CD14-positive monocyte (primary cell): ENCODE data around the gene ESYT1. TPM values are rescaled to one million over a fixed set of nuclear protein-coding genes. Genes with fewer than 3 reads are reported as not detected.

ENCODE experiments used
- DNase-seq, 3 donors: peaks; one replicate each; pipeline ENCODE4 v3.0.0-alpha.2; 2011 to 2022
- H2AFZ ChIP-seq: 2 replicates; pipeline ENCODE4 v1.6.0; 2012; ENCODE audit warnings: mild to moderate bottlenecking, low read depth, low read length, inconsistent platforms; ENCODE audit not compliant: insufficient read depth, poor library complexity, severe bottlenecking
- H3K27ac ChIP-seq, 2 donors: 1 replicate in 1 of 2; 2 replicates in 1 of 2; pipeline ENCODE4 v1.5.1; 2012 to 2013; ENCODE audit warnings: low read length in 2 of 2, control low read depth in 1 of 2, inconsistent platforms in 1 of 2, low read depth in 1 of 2, mild to moderate bottlenecking in 1 of 2
- H3K27me3 ChIP-seq, 2 donors: one replicate each; pipeline versions ENCODE4 v1.6.0 to v1.6.1; 2011 to 2013; ENCODE audit warnings: low read length in 2 of 2; ENCODE audit not compliant: control insufficient read depth in 2 of 2, insufficient read depth in 2 of 2
- H3K36me3 ChIP-seq, 2 donors: replicated peaks in 1 of 2; 1 replicate in 1 of 2; 2 replicates in 1 of 2; pipeline versions ENCODE4 v1.5.1 to v1.6.1; 2012 to 2013; ENCODE audit warnings: low read length in 2 of 2, control low read depth in 1 of 2, inconsistent platforms in 1 of 2, mild to moderate bottlenecking in 1 of 2; ENCODE audit not compliant: insufficient read depth in 2 of 2, control insufficient read depth in 1 of 2
- H3K4me1 ChIP-seq, 2 donors: 1 replicate in 1 of 2; 2 replicates in 1 of 2; pipeline versions ENCODE4 v1.5.1 to v1.6.1; 2012 to 2013; ENCODE audit warnings: low read length in 2 of 2, control low read depth in 1 of 2, inconsistent platforms in 1 of 2, mild to moderate bottlenecking in 1 of 2, moderate library complexity in 1 of 2; ENCODE audit not compliant: insufficient read depth in 2 of 2, control insufficient read depth in 1 of 2
- H3K4me2 ChIP-seq: replicated peaks from 2 replicates; pipeline ENCODE3; 2012; ENCODE audit warnings: low read length, moderate library complexity, mild to moderate bottlenecking; ENCODE audit not compliant: poor library complexity, severe bottlenecking; ENCODE audit errors: extremely low read depth
- H3K4me3 ChIP-seq, 3 experiments: fragments of 200-600 bp in 1 of 3; sonication (generic) in 1 of 3; replicated peaks in 1 of 3; 1 replicate in 2 of 3; 2 replicates in 1 of 3; pipeline ENCODE4 v1.5.1; 2011 to 2013; ENCODE audit warnings: low read length in 3 of 3, mild to moderate bottlenecking in 3 of 3, control low read depth in 2 of 3, low read depth in 2 of 3, inconsistent platforms in 1 of 3, moderate library complexity in 1 of 3
- H3K79me2 ChIP-seq: 2 replicates; pipeline ENCODE4 v1.6.0; 2012; ENCODE audit warnings: mild to moderate bottlenecking, control low read depth, inconsistent platforms, low read length, moderate library complexity; ENCODE audit not compliant: insufficient read depth
- H3K9ac ChIP-seq: 2 replicates; pipeline ENCODE4 v1.6.0; 2017; ENCODE audit warnings: low read length, mild to moderate bottlenecking; ENCODE audit not compliant: insufficient read depth, poor library complexity, severe bottlenecking
- H3K9me3 ChIP-seq, 2 donors: replicated peaks in 1 of 2; 1 replicate in 1 of 2; 2 replicates in 1 of 2; pipeline versions ENCODE4 v1.5.1 to v1.6.1; 2012 to 2013; ENCODE audit warnings: low read length in 2 of 2, control low read depth in 1 of 2; ENCODE audit not compliant: control insufficient read depth in 1 of 2, insufficient read depth in 1 of 2
- H4K20me1 ChIP-seq: 2 replicates; pipeline ENCODE4 v1.6.0; 2012; ENCODE audit warnings: mild to moderate bottlenecking, low read length, control low read depth, moderate library complexity; ENCODE audit not compliant: insufficient read depth
- H3K27ac Mint-ChIP-seq, 7 donors: one replicate each; pipeline ENCODE4 v1.8.0; 2020; ENCODE audit warnings: mild to moderate bottlenecking in 7 of 7, mixed read lengths in 7 of 7, moderate library complexity in 6 of 7, inconsistent platforms in 2 of 7
- H3K27me3 Mint-ChIP-seq, 3 donors: one replicate each; pipeline ENCODE4 v1.8.0; 2021 to 2022; ENCODE audit warnings: low read depth in 3 of 3, mild to moderate bottlenecking in 3 of 3, mixed read lengths in 3 of 3, moderate library complexity in 3 of 3, inconsistent platforms in 1 of 3
- H3K36me3 Mint-ChIP-seq, 2 donors: one replicate each; pipeline ENCODE4 v1.8.0; 2020; ENCODE audit warnings: mixed read lengths in 2 of 2, inconsistent platforms in 1 of 2, mild to moderate bottlenecking in 1 of 2
- H3K4me1 Mint-ChIP-seq: one replicate; pipeline ENCODE4 v1.8.0; 2020; ENCODE audit warnings: mild to moderate bottlenecking, mixed read lengths
- H3K4me3 Mint-ChIP-seq, 2 donors: one replicate each; pipeline ENCODE4 v1.8.0; 2020; ENCODE audit warnings: mild to moderate bottlenecking in 2 of 2, mixed read lengths in 2 of 2, moderate library complexity in 1 of 2
- H3K9me3 Mint-ChIP-seq, 7 donors: one replicate each; pipeline ENCODE4 v1.8.0; 2020 to 2022; ENCODE audit warnings: mixed read lengths in 7 of 7, mild to moderate bottlenecking in 6 of 7, moderate library complexity in 6 of 7, inconsistent platforms in 2 of 7
- WGBS: methylation state at CpG from one replicate; pipeline ENCODE4 v1.1.5; 2013; ENCODE audit warnings: missing lambda C conversion rate; ENCODE audit not compliant: insufficient coverage; 5-methylcytosine and 5-hydroxymethylcytosine counted together
- intact Hi-C, 2 donors: fragments of 100-400 bp; cut with micrococcal nuclease; formaldehyde crosslinking; loops; one replicate each; pipeline versions ENCODE4 v1.15.0 to v1.15.1; 2023
- polyA plus RNA-seq, 3 donors: library from polyadenylated mRNA; depleted of rRNA in 1 of 3; unstranded in 2 of 3; stranded (reverse) in 1 of 3; fragments of 300-500 nt in 2 of 3; fragments of >200 nt in 1 of 3; fragmentation: Illumina TruSeq in 2 of 3; gene quantifications; 1 replicate in 2 of 3; 2 replicates in 1 of 3; pipeline ENCODE4 v1.2.3, GENCODE V29; 2012 to 2021
- TF ChIP-seq, protein P1 (sequence below): fragments of 200-600 bp; IDR thresholded peaks from one replicate; pipeline ENCODE4 v1.8.0; 2022; ENCODE audit warnings: antibody characterized with exemption, mild to moderate bottlenecking

Gene ESYT1
- polyA plus RNA-seq, 3 donors: 74.2 to 81.1 (median 74.6) TPM

- peaks cover 0 to 1% (median 0%) of the 10 kb centered on the region in 7 donors for H3K9me3 Mint-ChIP-seq
- H3K4me1 Mint-ChIP-seq: peaks cover 23% of the 10 kb centered on the region
- WGBS: 7% methylated on average over 8 of the region's 8 CpGs
- Histone ChIP-seq H3K27ac (peak overlapping the region; percentile 43 to 77), H3K79me2 (peaks cover 35% of the 10 kb centered on the region), H3K9ac (peak overlapping the region; percentile 79), H3K27me3 (no peaks in the 10 kb centered on the region), H3K36me3 (peaks cover 19 to 24% of the 10 kb centered on the region in 2 donors), H4K20me1 (peaks cover 8% of the 10 kb centered on the region), H3K9me3 (no peaks in the 10 kb centered on the region), H3K4me2 (peak overlapping the region; percentile 81), H3K4me3 (peak overlapping the region; percentile 69 to 85 (median 83)), H3K4me1 (peaks cover 19 to 23% of the 10 kb centered on the region in 2 donors), H2AFZ (peak overlapping the region; percentile 84)
- H3K27me3 Mint-ChIP-seq: peaks cover 0 to 7% (median 4%) of the 10 kb centered on the region in 3 donors
- intact Hi-C loops: loop anchor here in 1 of 2 donors (5.0 to 10.0 kb wide), 2 partner anchors 61 to 109 kb away; partner anchors contain the start of genes RPS26 and SUOX
- peak overlapping the region; percentile 78 to 96 (median 93) for H3K27ac Mint-ChIP-seq
- peak overlapping the region; percentile 99 for H3K4me3 Mint-ChIP-seq
- no peak for DNase-seq
- TF ChIP-seq, protein P1, sequence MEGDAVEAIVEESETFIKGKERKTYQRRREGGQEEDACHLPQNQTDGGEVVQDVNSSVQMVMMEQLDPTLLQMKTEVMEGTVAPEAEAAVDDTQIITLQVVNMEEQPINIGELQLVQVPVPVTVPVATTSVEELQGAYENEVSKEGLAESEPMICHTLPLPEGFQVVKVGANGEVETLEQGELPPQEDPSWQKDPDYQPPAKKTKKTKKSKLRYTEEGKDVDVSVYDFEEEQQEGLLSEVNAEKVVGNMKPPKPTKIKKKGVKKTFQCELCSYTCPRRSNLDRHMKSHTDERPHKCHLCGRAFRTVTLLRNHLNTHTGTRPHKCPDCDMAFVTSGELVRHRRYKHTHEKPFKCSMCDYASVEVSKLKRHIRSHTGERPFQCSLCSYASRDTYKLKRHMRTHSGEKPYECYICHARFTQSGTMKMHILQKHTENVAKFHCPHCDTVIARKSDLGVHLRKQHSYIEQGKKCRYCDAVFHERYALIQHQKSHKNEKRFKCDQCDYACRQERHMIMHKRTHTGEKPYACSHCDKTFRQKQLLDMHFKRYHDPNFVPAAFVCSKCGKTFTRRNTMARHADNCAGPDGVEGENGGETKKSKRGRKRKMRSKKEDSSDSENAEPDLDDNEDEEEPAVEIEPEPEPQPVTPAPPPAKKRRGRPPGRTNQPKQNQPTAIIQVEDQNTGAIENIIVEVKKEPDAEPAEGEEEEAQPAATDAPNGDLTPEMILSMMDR: no peak
- peaks cover 22 to 25% of the 10 kb centered on the region in 2 donors for H3K36me3 Mint-ChIP-seq
Observed at GRCh38 chr12:56103823-56104108, 24.3 kb upstream of the ESYT1 start.

DNA sequence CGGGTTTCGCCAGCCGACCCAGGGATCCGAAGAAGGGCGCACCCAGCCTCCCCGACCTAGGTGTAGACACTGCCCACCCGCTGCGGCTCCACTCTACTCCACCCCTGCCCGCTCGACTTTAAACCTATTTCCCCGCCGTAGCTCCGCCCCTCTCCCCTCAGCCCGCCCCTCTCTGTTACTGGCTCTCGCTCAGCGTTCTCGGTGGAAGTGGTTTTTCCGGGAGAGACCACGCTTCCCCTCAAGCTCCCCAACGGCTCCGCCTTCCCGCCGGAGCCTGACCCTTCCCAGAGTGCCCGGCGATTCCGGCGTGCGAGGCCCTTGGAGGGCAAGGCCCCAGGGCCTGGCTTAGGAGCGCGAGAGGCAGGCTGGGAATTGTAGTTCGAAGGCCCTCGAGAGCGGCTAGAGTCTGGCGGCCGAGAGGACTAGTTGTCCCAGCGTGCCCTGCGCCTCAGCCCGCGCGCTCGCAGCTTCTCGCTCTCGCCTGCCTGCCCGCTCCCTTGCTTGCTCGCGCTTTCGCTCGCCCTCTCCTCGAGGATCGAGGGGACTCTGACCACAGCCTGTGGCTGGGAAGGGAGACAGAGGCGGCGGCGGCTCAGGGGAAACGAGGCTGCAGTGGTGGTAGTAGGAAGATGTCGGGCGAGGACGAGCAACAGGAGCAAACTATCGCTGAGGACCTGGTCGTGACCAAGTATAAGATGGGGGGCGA lies 23.8 kb upstream of the ESYT1 start, which contains the start of gene PA2G4:
Gene PA2G4 (plus strand): TSS at position 451 of the 706 bp plus-strand sequence. CDS start 179 bp downstream, at position 630.
- Mint-ChIP-seq H3K36me3 (peaks cover 27 to 30% of the 10 kb centered on the region in 2 donors), H3K27me3 (peaks cover 0 to 5% (median 2%) of the 10 kb centered on the region in 3 donors), H3K27ac (peak within 1 kb of the TSS; percentile 78 to 96 (median 93)), H3K4me3 (peak within 1 kb of the TSS; percentile 99), H3K9me3 (peaks cover 0 to 1% (median 0%) of the 10 kb centered on the region in 7 donors), H3K4me1 (peaks cover 23% of the 10 kb centered on the region)
- H3K4me3 ChIP-seq: peak within 1 kb of the TSS; percentile 69 to 85 (median 83)
- peaks cover 35% of the 10 kb centered on the region for H3K79me2 ChIP-seq
- peaks cover 19 to 23% of the 10 kb centered on the region in 2 donors for H3K4me1 ChIP-seq
- H2AFZ ChIP-seq: peak within 1 kb of the TSS; percentile 84
- WGBS: 0% methylated on average over 58 of the region's 60 CpGs
- H3K27ac ChIP-seq: peak within 1 kb of the TSS; percentile 43 to 77
- H4K20me1 ChIP-seq: peaks cover 8% of the 10 kb centered on the region
- peaks cover 22 to 29% of the 10 kb centered on the region in 2 donors for H3K36me3 ChIP-seq
- TF ChIP-seq, protein P1: no peak
- no peaks in the 10 kb centered on the region for H3K9me3 ChIP-seq
- peak within 1 kb of the TSS; percentile 81 for H3K4me2 ChIP-seq
- intact Hi-C loops: loop anchor here in 1 of 2 donors (5.0 to 10.0 kb wide), 2 partner anchors 62 to 109 kb away; partner anchors contain the start of genes RPS26 and SUOX
- peak within 1 kb of the TSS; percentile 79 for H3K9ac ChIP-seq
- DNase-seq: peak; percentile 92 to 96 (median 95)
- H3K27me3 ChIP-seq: no peaks in the 10 kb centered on the region
